ENCODE data around the gene SPIN1.

DNA sequence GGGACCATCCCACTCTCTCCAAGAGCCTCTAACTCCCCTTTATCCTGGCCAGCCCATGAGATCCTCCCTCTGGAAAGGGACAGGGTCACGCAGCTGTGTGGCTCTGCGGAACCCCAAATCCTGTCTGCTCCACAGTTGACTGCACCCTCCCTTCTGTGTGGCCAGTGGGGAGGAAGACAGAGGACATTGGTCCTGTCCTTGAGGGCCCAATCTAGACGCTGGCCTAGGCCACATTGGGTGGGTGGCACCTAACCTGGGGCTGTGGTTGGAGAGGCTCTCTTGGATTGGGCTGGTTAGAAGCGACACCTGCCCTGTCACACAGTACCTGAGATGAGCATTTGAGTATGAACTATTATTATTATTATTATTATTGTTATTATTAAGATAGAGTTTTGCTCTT, 134.1 kb downstream of the SPIN1 start:
- TF ChIP-seq ISL1 (CRISPR knock-in tag; IDR thresholded peaks at IDR 0.05) (no peak), OSR1 (CRISPR knock-in tag; IDR thresholded peaks at IDR 0.05) (no peak), ZFP30 (CRISPR knock-in tag; IDR thresholded peaks at IDR 0.05) (no peak), TOX (CRISPR knock-in tag; IDR thresholded peaks at IDR 0.05; ENCODE audit: borderline replicate concordance) (no peak), RARB (CRISPR knock-in tag; IDR thresholded peaks at IDR 0.05) (no peak), TCF4 (CRISPR knock-in tag; IDR thresholded peaks at IDR 0.05; ENCODE audit: borderline replicate concordance) (no peak)
- TF ChIP-seq, protein P1, sequence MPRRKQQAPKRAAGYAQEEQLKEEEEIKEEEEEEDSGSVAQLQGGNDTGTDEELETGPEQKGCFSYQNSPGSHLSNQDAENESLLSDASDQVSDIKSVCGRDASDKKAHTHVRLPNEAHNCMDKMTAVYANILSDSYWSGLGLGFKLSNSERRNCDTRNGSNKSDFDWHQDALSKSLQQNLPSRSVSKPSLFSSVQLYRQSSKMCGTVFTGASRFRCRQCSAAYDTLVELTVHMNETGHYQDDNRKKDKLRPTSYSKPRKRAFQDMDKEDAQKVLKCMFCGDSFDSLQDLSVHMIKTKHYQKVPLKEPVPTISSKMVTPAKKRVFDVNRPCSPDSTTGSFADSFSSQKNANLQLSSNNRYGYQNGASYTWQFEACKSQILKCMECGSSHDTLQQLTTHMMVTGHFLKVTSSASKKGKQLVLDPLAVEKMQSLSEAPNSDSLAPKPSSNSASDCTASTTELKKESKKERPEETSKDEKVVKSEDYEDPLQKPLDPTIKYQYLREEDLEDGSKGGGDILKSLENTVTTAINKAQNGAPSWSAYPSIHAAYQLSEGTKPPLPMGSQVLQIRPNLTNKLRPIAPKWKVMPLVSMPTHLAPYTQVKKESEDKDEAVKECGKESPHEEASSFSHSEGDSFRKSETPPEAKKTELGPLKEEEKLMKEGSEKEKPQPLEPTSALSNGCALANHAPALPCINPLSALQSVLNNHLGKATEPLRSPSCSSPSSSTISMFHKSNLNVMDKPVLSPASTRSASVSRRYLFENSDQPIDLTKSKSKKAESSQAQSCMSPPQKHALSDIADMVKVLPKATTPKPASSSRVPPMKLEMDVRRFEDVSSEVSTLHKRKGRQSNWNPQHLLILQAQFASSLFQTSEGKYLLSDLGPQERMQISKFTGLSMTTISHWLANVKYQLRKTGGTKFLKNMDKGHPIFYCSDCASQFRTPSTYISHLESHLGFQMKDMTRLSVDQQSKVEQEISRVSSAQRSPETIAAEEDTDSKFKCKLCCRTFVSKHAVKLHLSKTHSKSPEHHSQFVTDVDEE (CRISPR knock-in tag; IDR thresholded peaks at IDR 0.05) = no peak
- TF ChIP-seq, protein P2, sequence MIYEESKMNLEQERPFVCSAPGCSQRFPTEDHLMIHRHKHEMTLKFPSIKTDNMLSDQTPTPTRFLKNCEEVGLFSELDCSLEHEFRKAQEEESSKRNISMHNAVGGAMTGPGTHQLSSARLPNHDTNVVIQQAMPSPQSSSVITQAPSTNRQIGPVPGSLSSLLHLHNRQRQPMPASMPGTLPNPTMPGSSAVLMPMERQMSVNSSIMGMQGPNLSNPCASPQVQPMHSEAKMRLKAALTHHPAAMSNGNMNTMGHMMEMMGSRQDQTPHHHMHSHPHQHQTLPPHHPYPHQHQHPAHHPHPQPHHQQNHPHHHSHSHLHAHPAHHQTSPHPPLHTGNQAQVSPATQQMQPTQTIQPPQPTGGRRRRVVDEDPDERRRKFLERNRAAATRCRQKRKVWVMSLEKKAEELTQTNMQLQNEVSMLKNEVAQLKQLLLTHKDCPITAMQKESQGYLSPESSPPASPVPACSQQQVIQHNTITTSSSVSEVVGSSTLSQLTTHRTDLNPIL (CRISPR knock-in tag; IDR thresholded peaks at IDR 0.05; ENCODE audit: low read depth) = no peak
